H9 (cell line): ENCODE data around the gene ANXA2. TPM values are rescaled to one million over a fixed set of nuclear protein-coding genes. Genes with fewer than 3 reads are reported as not detected.
"Not testable (repeated sequence)": the region's sequence is repeated elsewhere in the genome, so short reads cannot be mapped to it uniquely, and the experiment has no call there.

ENCODE experiments used
- DNase-seq: peaks from one replicate; pipeline ENCODE4 v3.0.0-alpha.2; 2017
- H2AFZ ChIP-seq: one replicate; pipeline ENCODE4 v1.6.1; 2013; ENCODE audit warnings: mild to moderate bottlenecking, low read length, control low read depth, moderate library complexity
- H2AK5ac ChIP-seq: 2 replicates; pipeline ENCODE4 v1.6.1; 2013; ENCODE audit warnings: low read length, control low read depth, mixed read lengths; ENCODE audit not compliant: insufficient read length
- H2BK120ac ChIP-seq: one replicate; pipeline ENCODE4 v1.6.1; 2013; ENCODE audit warnings: low read depth, mild to moderate bottlenecking, low read length, control low read depth, inconsistent platforms; ENCODE audit not compliant: poor library complexity, severe bottlenecking
- H2BK12ac ChIP-seq: 2 replicates; pipeline ENCODE4 v1.6.1; 2013; ENCODE audit warnings: low read length, control low read depth, mixed read lengths, low read depth; ENCODE audit not compliant: insufficient read length
- H2BK15ac ChIP-seq: 2 replicates; pipeline ENCODE4 v1.6.1; 2013; ENCODE audit warnings: low read depth, low read length, control low read depth
- H2BK20ac ChIP-seq: one replicate; pipeline ENCODE4 v1.6.1; 2013; ENCODE audit warnings: low read depth, mild to moderate bottlenecking, low read length, control low read depth, inconsistent platforms; ENCODE audit not compliant: poor library complexity, severe bottlenecking
- H2BK5ac ChIP-seq: 2 replicates; pipeline ENCODE4 v1.6.1; 2013; ENCODE audit warnings: low read length, control low read depth, mixed read lengths; ENCODE audit not compliant: insufficient read length
- H3K14ac ChIP-seq: 2 replicates; pipeline ENCODE4 v1.6.1; 2013; ENCODE audit warnings: low read length, control low read depth; ENCODE audit not compliant: insufficient read depth
- H3K18ac ChIP-seq: 2 replicates; pipeline ENCODE4 v1.6.1; 2013; ENCODE audit warnings: low read depth, mild to moderate bottlenecking, mixed read lengths, low read length, control low read depth; ENCODE audit not compliant: insufficient read length
- H3K23ac ChIP-seq: 2 replicates; pipeline ENCODE4 v1.6.1; 2013; ENCODE audit warnings: low read length, control low read depth, mixed read lengths, low read depth; ENCODE audit not compliant: insufficient read length
- H3K23me2 ChIP-seq: 2 replicates; pipeline ENCODE4 v1.6.1; 2013; ENCODE audit warnings: low read depth, mild to moderate bottlenecking, mixed read lengths, low read length, control low read depth; ENCODE audit not compliant: insufficient read length, poor library complexity, severe bottlenecking
- H3K27ac ChIP-seq: 2 replicates; pipeline ENCODE4 v1.5.1; 2013; ENCODE audit warnings: low read length, control low read depth, mixed read lengths, low read depth; ENCODE audit not compliant: insufficient read length
- H3K27me3 ChIP-seq: 2 replicates; pipeline ENCODE4 v1.6.1; 2013; ENCODE audit warnings: low read length, control low read depth, inconsistent platforms; ENCODE audit not compliant: insufficient read depth
- H3K4ac ChIP-seq: 2 replicates; pipeline ENCODE4 v1.6.1; 2013; ENCODE audit warnings: low read depth, mild to moderate bottlenecking, control low read depth, inconsistent platforms, low read length, moderate library complexity
- H3K4me1 ChIP-seq: 2 replicates; pipeline ENCODE4 v1.6.1; 2013; ENCODE audit warnings: low read length, control low read depth, inconsistent platforms; ENCODE audit not compliant: insufficient read depth
- H3K4me2 ChIP-seq: 2 replicates; pipeline ENCODE4 v1.6.1; 2013; ENCODE audit warnings: low read length, control low read depth, mixed read lengths; ENCODE audit not compliant: insufficient read length, insufficient read depth
- H3K56ac ChIP-seq: 2 replicates; pipeline ENCODE4 v1.6.1; 2013; ENCODE audit warnings: low read depth, mild to moderate bottlenecking, mixed read lengths, low read length, control low read depth; ENCODE audit not compliant: insufficient read length
- H3K79me1 ChIP-seq: 2 replicates; pipeline ENCODE4 v1.6.1; 2013; ENCODE audit warnings: low read depth, mild to moderate bottlenecking, moderate library complexity, low read length, control low read depth, inconsistent platforms; ENCODE audit not compliant: insufficient read depth, poor library complexity, severe bottlenecking
- H3K79me2 ChIP-seq: 2 replicates; pipeline ENCODE4 v1.6.1; 2013; ENCODE audit warnings: low read length, control low read depth, inconsistent platforms; ENCODE audit not compliant: insufficient read depth
- H3K9ac ChIP-seq: 2 replicates; pipeline ENCODE4 v1.6.1; 2013; ENCODE audit warnings: low read length, control low read depth, mixed read lengths; ENCODE audit not compliant: insufficient read length; ENCODE audit errors: extremely low read depth
- H3K9me3 ChIP-seq: one replicate; pipeline ENCODE4 v1.6.1; 2013; ENCODE audit warnings: low read depth, low read length, inconsistent platforms; ENCODE audit not compliant: control insufficient read depth
- H3T11ph ChIP-seq: one replicate; pipeline ENCODE4 v1.6.1; 2013; ENCODE audit warnings: mild to moderate bottlenecking, low read length, control low read depth, inconsistent platforms
- H4K20me1 ChIP-seq: one replicate; pipeline ENCODE4 v1.6.1; 2013; ENCODE audit not compliant: control insufficient read depth, insufficient read length, insufficient read depth
- H4K5ac ChIP-seq: 2 replicates; pipeline ENCODE4 v1.6.1; 2013; ENCODE audit warnings: low read depth, mild to moderate bottlenecking, mixed read lengths, low read length, control low read depth; ENCODE audit not compliant: insufficient read length
- H4K8ac ChIP-seq: replicated peaks from 2 replicates; pipeline ENCODE4 v1.6.1; 2013; ENCODE audit warnings: low read length, control low read depth, mixed read lengths, low read depth; ENCODE audit not compliant: insufficient read length
- H4K91ac ChIP-seq: 2 replicates; pipeline ENCODE4 v1.6.1; 2013; ENCODE audit warnings: low read depth, mild to moderate bottlenecking, moderate library complexity, mixed read lengths, low read length, control low read depth; ENCODE audit not compliant: insufficient read length
- H3K27ac Mint-ChIP-seq, 3 experiments: 2 replicates in 2 of 3; 3 replicates in 1 of 3; pipeline ENCODE4 v1.8.0; 2020 to 2021; ENCODE audit warnings: mixed read lengths in 3 of 3, mild to moderate bottlenecking in 1 of 3, moderate library complexity in 1 of 3
- H3K27me3 Mint-ChIP-seq: 2 replicates; pipeline ENCODE4 v1.8.0; 2021; ENCODE audit warnings: low read depth, mild to moderate bottlenecking, moderate library complexity, mixed read lengths
- H3K36me3 Mint-ChIP-seq, 3 experiments: 2 replicates in 2 of 3; 3 replicates in 1 of 3; pipeline ENCODE4 v1.8.0; 2020 to 2021; ENCODE audit warnings: low read depth in 3 of 3, mixed read lengths in 3 of 3; ENCODE audit not compliant: insufficient read depth in 1 of 3
- H3K4me1 Mint-ChIP-seq, 2 experiments: 2 replicates each; pipeline ENCODE4 v1.8.0; 2020; ENCODE audit warnings: mixed read lengths in 2 of 2
- H3K4me3 Mint-ChIP-seq, 2 experiments: 2 replicates in 1 of 2; 3 replicates in 1 of 2; pipeline ENCODE4 v1.8.0; 2020 to 2021; ENCODE audit warnings: mild to moderate bottlenecking in 2 of 2, mixed read lengths in 2 of 2, moderate library complexity in 1 of 2
- H3K9me3 Mint-ChIP-seq, 2 experiments: 2 replicates in 1 of 2; 3 replicates in 1 of 2; pipeline ENCODE4 v1.8.0; 2020; ENCODE audit warnings: mild to moderate bottlenecking in 2 of 2, mixed read lengths in 2 of 2, moderate library complexity in 1 of 2
- WGBS: extraction: QIAGEN DNeasy Blood & Tissue Kit; methylation state at CpG from one replicate; pipeline ENCODE4 v1.1.7; 2013; ENCODE audit warnings: missing lambda C conversion rate, low lambda C conversion rate, mixed read lengths; ENCODE audit not compliant: insufficient read length; ENCODE audit errors: extremely low coverage; 5-methylcytosine and 5-hydroxymethylcytosine counted together
- total RNA-seq: library from RNA; stranded (reverse); gene quantifications from 2 replicates; pipeline ENCODE4 v1.2.1, GENCODE V29; 2021
- TF ChIP-seq, protein P1 (sequence below): fragments of 200-600 bp; sonication (generic); conservative IDR thresholded peaks from 3 replicates; pipeline ENCODE4 v1.8.0; 2021; ENCODE audit warnings: antibody characterized with exemption, mild to moderate bottlenecking

Gene ANXA2
- total RNA-seq, 1 experiment from 2014 or later: 126 TPM

DNA sequence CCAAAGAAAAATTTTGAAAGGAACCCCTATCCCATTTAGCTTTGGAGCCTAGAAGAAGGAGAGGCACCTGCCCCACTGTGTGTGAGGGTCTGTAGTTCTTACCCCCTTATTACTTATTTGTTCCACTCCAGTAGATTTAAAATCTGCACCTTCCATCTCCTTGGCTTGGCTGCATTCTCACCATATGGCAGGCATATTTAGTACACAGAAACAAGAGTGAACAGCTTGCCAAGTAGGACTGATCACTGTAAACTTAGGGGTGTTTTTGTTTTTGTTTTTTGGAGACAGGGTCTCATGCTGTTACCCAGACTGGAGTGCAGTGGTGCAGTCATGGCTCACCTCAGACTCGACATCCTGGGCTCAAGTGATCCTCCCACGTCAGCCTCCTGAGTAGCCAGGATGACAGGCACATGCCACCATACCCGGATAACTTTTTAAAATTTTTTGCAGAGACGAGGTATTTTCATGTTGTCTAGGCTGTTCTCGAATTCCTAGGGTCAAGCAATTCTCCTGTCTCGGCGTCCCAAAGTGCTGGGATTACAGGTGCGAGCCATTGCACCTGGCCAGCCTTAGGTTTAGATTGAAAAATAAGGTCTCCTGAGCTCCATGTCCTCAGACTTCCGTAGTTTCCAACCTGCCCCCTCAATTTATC is 14.1 kb upstream of the ANXA2 start:
- no peak overlapping the region for H2AFZ ChIP-seq
- no peak overlapping the region for H2BK12ac ChIP-seq
- H2BK5ac ChIP-seq: no peak overlapping the region
- DNase-seq: no peak
- no peak overlapping the region for H3K4me3 Mint-ChIP-seq
- H3K4ac ChIP-seq: no peak overlapping the region
- H4K5ac ChIP-seq: no peak overlapping the region
- no peak overlapping the region for H3K27ac ChIP-seq
- no peak overlapping the region for H3K18ac ChIP-seq
- no peak overlapping the region for H3T11ph ChIP-seq
- H3K23ac ChIP-seq: no peak overlapping the region
- no peak overlapping the region for H2BK20ac ChIP-seq
- no peak overlapping the region for H4K91ac ChIP-seq
- H3K79me1 ChIP-seq: no peaks in the 10 kb centered on the region
- no peaks in the 10 kb centered on the region for H3K9me3 ChIP-seq
- no peaks in the 10 kb centered on the region for H3K9me3 Mint-ChIP-seq
- TF ChIP-seq, protein P1, sequence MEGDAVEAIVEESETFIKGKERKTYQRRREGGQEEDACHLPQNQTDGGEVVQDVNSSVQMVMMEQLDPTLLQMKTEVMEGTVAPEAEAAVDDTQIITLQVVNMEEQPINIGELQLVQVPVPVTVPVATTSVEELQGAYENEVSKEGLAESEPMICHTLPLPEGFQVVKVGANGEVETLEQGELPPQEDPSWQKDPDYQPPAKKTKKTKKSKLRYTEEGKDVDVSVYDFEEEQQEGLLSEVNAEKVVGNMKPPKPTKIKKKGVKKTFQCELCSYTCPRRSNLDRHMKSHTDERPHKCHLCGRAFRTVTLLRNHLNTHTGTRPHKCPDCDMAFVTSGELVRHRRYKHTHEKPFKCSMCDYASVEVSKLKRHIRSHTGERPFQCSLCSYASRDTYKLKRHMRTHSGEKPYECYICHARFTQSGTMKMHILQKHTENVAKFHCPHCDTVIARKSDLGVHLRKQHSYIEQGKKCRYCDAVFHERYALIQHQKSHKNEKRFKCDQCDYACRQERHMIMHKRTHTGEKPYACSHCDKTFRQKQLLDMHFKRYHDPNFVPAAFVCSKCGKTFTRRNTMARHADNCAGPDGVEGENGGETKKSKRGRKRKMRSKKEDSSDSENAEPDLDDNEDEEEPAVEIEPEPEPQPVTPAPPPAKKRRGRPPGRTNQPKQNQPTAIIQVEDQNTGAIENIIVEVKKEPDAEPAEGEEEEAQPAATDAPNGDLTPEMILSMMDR: no peak
- H3K4me1 Mint-ChIP-seq: peaks cover 7 to 11% of the 10 kb centered on the region in 2 experiments
- H2BK120ac ChIP-seq: no peak overlapping the region
- no peak overlapping the region for H2BK15ac ChIP-seq
- H3K27ac Mint-ChIP-seq: no peak overlapping the region
- no peaks in the 10 kb centered on the region for H3K79me2 ChIP-seq
- H3K14ac ChIP-seq: no peak overlapping the region
- no peaks in the 10 kb centered on the region for H4K20me1 ChIP-seq
- H3K9ac ChIP-seq: no peak overlapping the region
- H3K4me1 ChIP-seq: no peaks in the 10 kb centered on the region
- WGBS: no CpG with 5 or more reads among the region's 9 CpGs
- no peaks in the 10 kb centered on the region for H3K27me3 ChIP-seq
- no peak overlapping the region for H2AK5ac ChIP-seq
- no peak overlapping the region for H4K8ac ChIP-seq
- H3K23me2 ChIP-seq: no peaks in the 10 kb centered on the region
- H3K4me2 ChIP-seq: no peak overlapping the region
- no peak overlapping the region for H3K56ac ChIP-seq
- H3K36me3 Mint-ChIP-seq: no peaks in the 10 kb centered on the region
- no peaks in the 10 kb centered on the region for H3K27me3 Mint-ChIP-seq

DNA sequence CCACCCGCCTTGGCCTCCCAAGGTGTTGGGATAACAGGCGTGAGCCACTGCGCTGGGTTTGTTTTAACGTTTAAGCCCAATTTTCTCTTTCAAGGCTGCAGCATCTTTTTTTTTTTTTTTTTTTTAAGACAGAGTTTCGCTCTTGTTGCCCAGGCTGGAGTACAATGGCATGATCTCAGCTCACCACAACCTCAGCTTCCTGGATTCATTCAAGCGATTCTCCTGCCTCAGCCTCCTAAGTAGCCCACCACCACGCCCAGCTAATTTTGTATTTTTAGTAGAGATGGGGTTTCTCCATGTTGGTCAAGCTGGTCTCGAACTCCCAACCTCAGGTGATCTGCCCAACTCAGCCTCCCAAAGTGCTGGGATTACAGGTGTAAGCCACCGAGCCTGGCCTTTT is 12.6 kb upstream of the ANXA2 start:
- H3K4me1 ChIP-seq, H3K27me3 Mint-ChIP-seq, H3K9ac ChIP-seq, H3K18ac ChIP-seq, H3K23me2 ChIP-seq, H3K4ac ChIP-seq, H3K27ac ChIP-seq, H3K56ac ChIP-seq, H3K14ac ChIP-seq, H3K9me3 ChIP-seq, H3K27ac Mint-ChIP-seq, H3K4me2 ChIP-seq, DNase-seq, H3K27me3 ChIP-seq, H3K23ac ChIP-seq, H2AFZ ChIP-seq, H3K36me3 Mint-ChIP-seq, H2BK120ac ChIP-seq, H4K5ac ChIP-seq, H4K8ac ChIP-seq, H3K9me3 Mint-ChIP-seq, H4K91ac ChIP-seq, H2BK5ac ChIP-seq, H2BK12ac ChIP-seq, H3K79me1 ChIP-seq, H2BK15ac ChIP-seq, H3K79me2 ChIP-seq, H3K4me3 Mint-ChIP-seq, H3T11ph ChIP-seq, H2BK20ac ChIP-seq, H4K20me1 ChIP-seq, H2AK5ac ChIP-seq: not testable (repeated sequence)
- H3K4me1 Mint-ChIP-seq: peaks cover 11 to 16% of the 10 kb centered on the region in 2 experiments
- WGBS: no CpG with 5 or more reads among the region's 9 CpGs
